GM12873 (cell line): ENCODE results near the gene DISC1.

Source experiments
- TF ChIP-seq, protein P1 (sequence below): IDR thresholded peaks from 2 replicates; pipeline ENCODE4 v1.5.1; 2012; ENCODE audit warnings: low read depth, mild to moderate bottlenecking, moderate library complexity, low read length, control low read depth; ENCODE audit not compliant: insufficient read depth; ENCODE audit errors: missing control alignments

The DISC1 gene

DNA sequence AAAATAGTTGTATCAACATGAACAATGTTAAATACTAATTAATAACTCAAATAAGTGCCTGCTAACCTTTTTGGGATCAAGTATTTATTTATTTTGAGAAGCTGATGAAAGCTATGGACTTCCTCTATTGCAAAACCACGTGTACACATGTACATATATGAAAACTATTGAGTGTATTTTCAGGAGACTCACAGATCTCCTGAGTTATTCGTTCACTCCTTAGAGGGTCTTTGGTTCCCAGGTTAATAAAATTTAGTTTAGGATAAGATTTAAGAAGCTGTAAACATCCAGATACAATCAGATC lies 130.5 kb downstream of the DISC1 start:
- TF ChIP-seq, protein P1, sequence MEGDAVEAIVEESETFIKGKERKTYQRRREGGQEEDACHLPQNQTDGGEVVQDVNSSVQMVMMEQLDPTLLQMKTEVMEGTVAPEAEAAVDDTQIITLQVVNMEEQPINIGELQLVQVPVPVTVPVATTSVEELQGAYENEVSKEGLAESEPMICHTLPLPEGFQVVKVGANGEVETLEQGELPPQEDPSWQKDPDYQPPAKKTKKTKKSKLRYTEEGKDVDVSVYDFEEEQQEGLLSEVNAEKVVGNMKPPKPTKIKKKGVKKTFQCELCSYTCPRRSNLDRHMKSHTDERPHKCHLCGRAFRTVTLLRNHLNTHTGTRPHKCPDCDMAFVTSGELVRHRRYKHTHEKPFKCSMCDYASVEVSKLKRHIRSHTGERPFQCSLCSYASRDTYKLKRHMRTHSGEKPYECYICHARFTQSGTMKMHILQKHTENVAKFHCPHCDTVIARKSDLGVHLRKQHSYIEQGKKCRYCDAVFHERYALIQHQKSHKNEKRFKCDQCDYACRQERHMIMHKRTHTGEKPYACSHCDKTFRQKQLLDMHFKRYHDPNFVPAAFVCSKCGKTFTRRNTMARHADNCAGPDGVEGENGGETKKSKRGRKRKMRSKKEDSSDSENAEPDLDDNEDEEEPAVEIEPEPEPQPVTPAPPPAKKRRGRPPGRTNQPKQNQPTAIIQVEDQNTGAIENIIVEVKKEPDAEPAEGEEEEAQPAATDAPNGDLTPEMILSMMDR, result no peak

DNA sequence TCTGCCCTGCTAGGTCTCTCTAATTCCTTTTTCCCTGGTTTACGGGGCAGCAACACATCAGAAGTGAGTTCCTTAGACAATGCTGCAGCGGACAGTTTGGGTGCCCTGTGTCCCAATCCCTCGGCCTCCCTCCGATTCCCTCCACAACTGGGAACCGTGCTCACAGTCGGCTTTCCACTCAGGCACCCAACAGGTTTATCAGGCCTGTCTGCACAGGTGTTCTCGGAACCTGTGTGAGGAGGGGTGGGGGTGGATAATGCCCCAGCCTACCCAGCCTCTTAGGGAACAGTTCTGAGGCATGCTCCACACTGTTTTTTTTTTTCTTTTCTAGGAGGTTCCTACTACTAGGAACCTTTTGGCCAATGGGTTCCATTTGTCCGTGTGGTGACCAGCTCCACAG lies 131.2 kb downstream of the DISC1 start:
- TF ChIP-seq, protein P1, result no peak

DNA sequence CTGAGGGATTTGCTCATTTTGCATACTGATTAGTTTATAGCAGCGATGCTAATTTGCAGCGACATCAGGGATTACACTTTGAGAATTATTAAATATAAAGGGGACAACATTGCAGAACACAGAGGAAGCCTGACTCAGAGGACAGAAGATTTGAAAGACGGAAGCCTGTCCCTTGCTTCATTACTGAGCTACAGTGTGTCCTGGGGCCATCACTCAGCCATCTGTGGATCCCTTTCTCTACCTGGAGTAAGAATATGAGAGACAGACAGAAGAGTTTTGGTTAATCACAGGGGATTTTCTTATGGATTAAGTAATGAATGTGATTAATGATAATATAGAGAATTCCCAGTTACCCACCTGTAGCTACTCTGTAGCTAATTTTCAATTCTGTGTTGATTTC lies 134.7 kb downstream of the DISC1 start:
- TF ChIP-seq, protein P1, result no peak

DNA sequence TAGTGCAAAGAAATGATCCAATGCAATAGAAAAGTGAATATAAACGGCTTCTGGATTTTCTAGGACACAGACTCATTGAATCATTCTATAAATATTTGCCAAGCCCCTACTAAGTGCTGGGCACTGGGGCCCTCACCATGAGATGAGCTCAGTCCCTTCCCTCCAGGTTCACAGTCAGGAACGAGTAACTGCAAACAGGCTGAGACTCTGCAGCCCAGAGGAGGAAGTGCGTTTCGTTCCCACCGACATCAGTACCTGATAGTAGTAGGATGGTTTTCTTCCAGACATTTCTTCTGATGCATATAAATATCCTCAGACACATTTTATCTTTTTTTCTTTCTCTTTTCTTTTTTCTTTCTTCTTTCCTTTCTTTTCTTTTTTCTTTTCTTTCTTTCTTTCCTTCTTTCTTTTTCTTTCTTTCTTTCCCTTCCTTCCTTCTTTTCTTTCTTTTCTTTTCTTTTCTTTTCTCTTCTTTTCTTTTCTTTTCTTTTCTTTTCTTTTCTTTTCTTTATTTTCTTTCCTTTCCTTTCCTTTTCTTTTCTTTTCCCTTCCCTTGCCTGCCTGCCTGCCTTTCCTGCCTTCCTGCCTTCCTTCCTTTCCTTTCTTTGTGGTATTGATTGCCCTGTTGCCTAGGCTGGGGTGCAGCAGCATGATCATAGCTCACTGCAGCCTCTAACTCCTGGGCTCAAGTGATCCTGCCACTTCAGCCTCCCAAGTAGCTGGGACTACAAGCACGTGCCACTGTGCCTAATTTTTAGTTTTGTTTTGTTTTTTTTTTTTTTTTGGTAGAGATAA lies 135.4 kb downstream of the DISC1 start:
- TF ChIP-seq, protein P1, result no peak

DNA sequence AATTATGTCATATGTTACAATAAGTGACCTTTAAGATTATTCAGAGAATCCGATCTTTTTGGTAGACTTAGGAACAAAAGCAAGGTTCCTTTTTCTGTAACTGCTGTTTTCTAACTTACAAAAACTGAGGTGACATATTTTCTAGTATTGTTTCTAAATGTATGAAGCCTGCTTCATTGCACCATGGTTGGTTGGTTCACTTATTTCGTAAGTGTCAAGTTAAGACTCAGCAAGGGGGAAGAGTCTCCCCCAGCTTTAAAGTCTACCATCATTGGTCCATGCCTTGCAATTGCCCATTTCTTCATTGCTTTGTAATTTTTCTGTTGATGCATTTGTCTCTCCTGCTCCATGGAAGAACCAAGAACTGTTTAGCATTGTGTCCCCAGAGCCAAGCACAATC lies 136.9 kb downstream of the DISC1 start:
- TF ChIP-seq, protein P1, result no peak

DNA sequence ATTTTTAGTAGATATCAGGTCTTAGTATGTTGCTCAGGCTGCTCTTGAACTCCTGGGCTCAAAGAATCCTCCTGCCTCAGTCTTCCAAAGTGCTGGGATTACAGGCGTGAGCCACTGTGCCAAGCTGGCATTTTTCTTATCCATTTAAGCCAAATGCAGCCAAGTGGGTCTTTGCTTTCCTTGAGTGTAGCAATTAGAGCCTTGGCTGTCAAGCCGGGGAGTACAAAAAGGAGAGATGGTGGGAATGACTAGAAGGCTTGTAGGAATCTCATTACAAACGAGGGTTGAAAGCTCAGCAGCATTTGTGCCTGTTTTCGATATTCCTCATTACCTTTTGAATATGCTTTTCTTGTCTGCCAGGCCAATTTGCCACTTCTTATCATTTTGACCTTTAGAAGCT lies 140.9 kb downstream of the DISC1 start:
- TF ChIP-seq, protein P1, result no peak

DNA sequence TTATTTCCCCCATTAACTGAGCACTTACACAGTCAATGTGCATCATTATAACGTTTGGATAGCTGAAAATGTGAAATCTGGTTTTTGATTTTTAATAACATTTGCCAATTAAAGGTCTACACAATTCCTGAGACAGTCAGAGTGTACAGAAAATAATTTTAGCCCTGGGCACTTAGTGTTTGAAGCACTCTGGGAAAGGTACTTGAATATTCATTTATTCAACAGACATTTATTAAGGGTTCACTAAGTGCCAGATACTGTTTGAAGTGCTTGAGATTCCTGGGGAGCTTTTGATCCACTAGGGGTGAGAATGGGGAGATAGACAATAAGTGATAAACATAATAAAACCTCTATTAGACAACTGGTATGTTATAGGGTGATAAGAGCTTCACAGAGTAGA lies 141.8 kb downstream of the DISC1 start:
- TF ChIP-seq, protein P1, result no peak
